Stimulated activated CD4-positive, alpha-beta T cell treated with anti-CD3 and anti-CD28 coated beads, Interleukin-15, amount 100 ng/mL, for 48 hours (primary cell): Measurements from ENCODE around the gene POLR3H.

ENCODE experiments used
- DNase-seq, 2 donors: peaks; one replicate each; pipeline ENCODE4 v3.0.0-alpha.2; 2020; ENCODE audit warnings: low read depth in 2 of 2

The POLR3H gene

DNA sequence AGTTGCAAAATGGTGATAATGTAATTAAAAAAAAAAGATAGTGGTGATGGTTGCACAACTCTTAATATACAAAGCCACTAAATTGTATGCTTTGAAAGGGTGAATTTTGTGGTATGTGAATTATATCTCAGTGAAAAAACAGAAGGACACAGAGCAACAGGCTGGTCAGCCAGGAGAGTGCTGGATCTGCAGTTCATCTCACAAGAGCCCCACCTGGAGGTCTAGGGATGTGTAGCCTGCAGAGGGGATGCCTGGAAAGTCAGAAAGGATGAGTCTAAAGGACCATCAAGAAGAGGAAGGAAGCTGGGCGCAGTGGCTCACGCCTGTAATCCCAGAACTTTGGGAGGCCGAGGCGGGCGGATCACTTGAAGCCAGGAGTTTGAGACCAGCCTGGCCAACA, 9.0 kb downstream of the POLR3H start:
- DNase-seq: no peak

DNA sequence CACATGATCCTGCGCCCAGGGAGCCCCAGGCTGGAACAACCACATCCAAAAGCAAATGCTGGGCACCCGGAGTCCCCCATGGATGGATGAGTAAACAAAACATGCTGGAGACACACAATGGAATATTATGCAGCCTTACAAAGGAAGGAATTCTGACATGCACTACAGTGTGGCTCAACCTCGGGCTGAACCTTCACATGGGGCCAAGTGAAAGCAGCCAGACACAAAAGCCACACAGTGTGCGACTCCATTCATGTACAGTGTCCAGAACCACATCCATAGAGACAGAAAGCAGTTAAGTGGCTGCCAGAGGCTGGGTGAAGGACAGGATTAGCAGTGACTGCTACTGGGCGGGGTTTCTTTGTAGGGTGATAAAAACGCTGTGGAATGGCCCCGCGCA, 10.1 kb downstream of the POLR3H start:
- DNase-seq: no peak

- peak; percentile 47 to 58 for DNase-seq
These were observed 11.1 kb downstream of the POLR3H start for GRCh38 chr22:41532908-41533825.

GRCh38 chr22:41531715-41532477, 12.4 kb downstream of the POLR3H start:
- no peak for DNase-seq

- DNase-seq: no peak
These were observed 13.2 kb downstream of the POLR3H start for GRCh38 chr22:41530890-41531714.

GRCh38 chr22:41528938-41529561, 15.2 kb downstream of the POLR3H start:
- no peak for DNase-seq

DNA sequence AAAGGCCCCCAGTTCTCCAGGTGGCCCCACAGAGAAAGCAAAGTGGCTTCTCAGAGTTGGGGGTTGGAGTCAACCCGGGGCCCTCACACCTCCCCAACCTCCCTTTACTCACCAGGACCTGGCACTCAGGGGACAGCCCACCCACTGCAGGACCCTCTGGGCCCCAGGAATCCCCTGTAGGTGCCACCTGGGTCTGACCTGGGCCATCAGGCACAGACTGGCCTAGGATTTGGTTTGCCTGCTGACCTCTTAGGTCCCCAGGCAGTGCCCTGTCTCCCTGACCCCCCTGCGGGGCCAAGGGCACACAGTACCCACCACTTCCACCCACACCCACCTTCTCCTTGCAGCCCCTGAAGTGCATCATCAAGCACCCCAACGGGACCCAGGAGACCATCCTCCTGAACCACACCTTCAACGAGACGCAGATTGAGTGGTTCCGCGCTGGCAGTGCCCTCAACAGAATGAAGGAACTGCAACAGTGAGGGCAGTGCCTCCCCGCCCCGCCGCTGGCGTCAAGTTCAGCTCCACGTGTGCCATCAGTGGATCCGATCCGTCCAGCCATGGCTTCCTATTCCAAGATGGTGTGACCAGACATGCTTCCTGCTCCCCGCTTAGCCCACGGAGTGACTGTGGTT, 16.0 kb downstream of the POLR3H start:
- no peak for DNase-seq

DNA sequence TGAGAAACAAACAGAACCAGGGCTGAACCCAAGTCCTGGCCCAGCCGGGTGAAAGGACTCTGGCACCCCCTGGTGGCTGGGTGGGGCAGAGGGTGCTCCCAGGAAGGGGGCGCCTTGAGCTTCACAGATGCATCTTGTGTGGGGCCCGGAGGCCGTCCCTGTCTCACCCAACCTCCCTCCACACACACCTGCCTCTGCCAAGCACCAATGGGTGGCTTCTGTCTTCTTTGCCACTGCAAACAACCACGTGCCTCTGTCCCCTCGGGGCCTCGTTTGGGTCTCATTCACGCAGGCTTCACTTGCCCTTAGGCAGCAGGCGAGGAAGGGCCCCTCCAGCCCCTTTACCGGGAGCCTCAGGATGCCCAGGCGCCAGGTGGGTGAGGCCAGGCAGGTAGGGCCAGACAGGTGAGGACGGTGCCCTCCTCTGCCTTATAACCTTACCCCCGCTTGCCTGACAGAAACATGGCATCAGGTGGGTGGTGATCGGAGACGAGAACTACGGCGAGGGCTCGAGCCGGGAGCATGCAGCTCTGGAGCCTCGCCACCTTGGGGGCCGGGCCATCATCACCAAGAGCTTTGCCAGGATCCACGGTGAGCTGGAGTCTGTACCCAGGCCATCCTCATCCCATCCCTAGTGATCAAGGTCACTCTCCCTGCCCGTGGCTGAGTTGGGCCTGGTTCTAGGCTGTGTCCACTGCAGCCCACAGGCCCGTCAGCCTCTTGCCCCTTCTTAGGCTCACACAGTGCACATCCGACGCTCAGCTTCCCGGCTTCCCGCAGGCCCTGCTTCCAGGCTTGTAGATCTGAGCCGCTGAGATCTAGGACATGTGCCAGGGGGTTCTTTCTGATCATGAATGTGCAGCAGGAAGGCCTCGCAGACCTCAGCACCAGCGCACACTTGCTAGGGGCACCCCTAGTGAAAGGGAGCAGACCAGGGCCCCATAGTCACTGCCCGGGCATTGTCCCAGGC, 17.2 kb downstream of the POLR3H start:
- DNase-seq: peak; percentile 47 to 50

GRCh38 chr22:41526226-41526829, 17.9 kb downstream of the POLR3H start:
- DNase-seq: no peak

- DNase-seq: no peak
These were observed 18.6 kb downstream of the POLR3H start for GRCh38 chr22:41525450-41526225.

DNA sequence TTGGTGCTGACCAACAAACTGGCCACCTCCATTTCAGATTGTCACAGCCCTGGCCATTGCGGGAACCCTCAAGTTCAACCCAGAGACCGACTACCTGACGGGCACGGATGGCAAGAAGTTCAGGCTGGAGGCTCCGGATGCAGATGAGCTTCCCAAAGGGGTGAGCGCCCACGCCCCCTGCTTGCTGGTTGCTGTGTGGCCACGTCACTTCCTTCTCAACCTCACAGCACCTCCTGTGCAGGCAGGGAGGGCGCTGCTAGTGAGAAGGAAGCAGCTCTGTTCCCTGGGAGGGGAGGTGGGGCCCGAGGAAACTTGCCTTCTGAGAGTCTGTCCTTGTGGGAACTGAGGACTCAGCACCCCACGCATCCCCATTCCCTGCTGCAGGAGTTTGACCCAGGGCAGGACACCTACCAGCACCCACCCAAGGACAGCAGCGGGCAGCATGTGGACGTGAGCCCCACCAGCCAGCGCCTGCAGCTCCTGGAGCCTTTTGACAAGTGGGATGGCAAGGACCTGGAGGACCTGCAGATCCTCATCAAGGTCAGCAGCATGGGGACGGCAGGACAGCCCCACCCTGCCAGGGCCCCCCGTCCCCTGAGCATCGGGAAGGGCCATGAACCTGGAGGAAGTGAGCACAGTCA, 19.3 kb downstream of the POLR3H start:
- DNase-seq: peak; percentile 36 to 58

- DNase-seq: no peak
These were observed 20.0 kb downstream of the POLR3H start for GRCh38 chr22:41524251-41524661.

DNA sequence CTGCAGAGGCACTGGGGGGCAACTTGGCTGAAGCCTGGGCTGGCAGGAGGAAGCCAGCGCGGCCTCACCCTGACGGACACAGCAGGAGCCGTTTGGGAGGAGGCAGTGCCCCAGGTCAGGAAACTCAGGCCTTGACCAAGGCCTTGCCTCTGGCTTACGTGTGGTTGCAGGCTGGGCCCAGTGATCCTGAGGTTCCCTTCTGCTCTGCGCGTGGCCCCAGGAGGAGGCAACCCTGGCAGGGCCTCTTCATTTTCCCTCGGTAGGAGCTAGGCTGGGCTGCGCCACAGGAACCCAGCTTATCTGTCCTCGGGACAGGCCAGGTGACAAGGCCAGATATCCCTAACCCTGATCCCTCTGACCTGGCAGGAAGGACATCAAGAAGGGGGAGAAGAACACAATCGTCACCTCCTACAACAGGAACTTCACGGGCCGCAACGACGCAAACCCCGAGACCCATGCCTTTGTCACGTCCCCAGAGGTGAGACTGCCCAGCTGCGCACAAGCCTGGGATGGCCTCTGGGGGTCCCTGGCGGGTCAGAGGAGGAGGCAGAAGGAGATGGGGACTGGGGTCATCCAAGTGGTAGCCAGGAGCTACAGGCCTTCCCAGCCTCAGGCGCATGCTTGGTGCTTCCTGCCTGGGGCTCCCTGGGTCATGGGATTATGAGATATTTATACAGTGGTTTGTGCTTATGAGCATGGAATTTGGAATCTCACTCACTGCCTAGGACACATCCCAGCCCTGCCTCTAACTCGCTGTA, 20.6 kb downstream of the POLR3H start:
- no peak for DNase-seq

DNA sequence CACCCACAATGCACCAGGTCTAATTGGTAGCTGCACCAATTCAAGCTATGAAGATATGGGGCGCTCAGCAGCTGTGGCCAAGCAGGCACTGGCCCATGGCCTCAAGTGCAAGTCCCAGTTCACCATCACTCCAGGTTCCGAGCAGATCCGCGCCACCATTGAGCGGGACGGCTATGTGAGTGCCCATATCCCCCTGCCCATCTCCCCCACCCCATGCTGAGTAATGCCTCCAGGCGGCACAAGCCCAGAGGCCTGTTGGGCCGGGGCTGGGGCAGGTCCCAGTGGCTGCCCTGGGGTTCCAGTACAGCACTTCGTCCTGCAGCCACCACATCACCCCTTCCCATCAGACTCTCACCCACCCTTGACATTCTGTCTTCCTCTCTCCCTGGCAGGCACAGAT, 21.5 kb downstream of the POLR3H start:
- no peak for DNase-seq

GRCh38 chr22:41521126-41521525, 23.1 kb downstream of the POLR3H start:
- no peak for DNase-seq

DNA sequence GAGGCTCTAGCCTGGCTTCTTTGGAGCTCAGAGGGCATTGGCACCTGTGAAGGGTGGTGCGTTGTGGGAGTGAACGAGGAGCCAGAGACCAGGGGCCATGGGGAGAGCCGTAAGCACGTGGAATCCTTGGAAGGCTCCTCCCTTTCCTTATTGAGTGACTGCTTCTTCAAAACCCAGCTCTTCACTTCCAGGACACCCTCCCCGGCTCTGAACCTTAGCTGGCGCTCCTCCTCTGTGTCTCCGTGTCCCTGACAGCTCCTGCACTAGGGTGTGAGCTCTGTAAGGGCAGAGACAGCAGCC, 26.3 kb downstream of the POLR3H start:
- no peak for DNase-seq

DNA sequence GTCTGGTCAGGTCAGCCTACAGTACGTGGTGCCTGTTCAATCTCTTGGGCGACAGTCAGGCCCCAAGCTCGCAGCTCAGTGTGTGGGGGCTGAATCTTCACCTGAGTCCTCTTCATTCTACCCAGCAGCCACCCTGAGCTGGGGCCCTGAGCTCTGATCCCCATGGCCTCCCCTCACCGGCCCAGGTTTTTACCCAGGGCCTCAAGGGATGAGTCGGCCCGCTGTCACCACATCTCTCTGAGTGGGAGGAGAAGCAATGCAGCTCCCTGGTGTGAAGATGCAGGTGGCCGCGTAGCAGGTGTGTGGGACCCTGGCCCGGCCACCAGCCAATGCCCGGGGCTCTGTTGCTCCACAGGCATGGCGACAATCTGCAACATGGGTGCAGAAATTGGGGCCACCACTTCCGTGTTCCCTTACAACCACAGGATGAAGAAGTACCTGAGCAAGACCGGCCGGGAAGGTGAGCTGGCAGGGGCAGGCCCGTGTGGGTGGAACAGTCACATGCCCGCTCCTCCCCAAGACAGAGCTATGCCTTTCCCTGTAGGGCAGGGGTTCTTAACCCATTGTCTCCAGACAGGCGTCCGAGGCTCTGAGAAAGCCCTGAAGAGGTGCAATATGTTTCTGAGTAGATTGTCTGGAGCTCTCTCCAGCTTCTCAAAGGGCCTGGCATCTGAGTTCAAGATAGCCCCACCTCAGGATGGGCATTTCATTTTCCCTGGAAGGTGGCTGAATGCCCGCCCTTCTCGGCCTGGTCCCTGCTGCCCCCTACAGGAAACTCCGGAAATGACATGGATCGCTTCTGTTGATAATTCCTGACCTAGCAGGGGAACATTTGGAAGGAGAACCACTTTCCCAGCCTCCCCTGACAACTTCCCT, 26.9 kb downstream of the POLR3H start:
- peak; percentile 41 to 53 for DNase-seq
